CD14-positive monocyte (primary cell): ENCODE results near the gene ZNF728. TPM values are rescaled to one million over a fixed set of nuclear protein-coding genes. Genes with fewer than 3 reads are reported as not detected.
"Not testable (repeated sequence)": the region's sequence is repeated elsewhere in the genome, so short reads cannot be mapped to it uniquely, and the experiment has no call there.

Experiments used
- DNase-seq, 3 donors: peaks; one replicate each; pipeline ENCODE4 v3.0.0-alpha.2; 2011 to 2022
- H2AFZ ChIP-seq: 2 replicates; pipeline ENCODE4 v1.6.0; 2012; ENCODE audit warnings: mild to moderate bottlenecking, low read depth, low read length, inconsistent platforms; ENCODE audit not compliant: insufficient read depth, poor library complexity, severe bottlenecking
- H3K27ac ChIP-seq, 2 donors: 1 replicate in 1 of 2; 2 replicates in 1 of 2; pipeline ENCODE4 v1.5.1; 2012 to 2013; ENCODE audit warnings: low read length in 2 of 2, control low read depth in 1 of 2, inconsistent platforms in 1 of 2, low read depth in 1 of 2, mild to moderate bottlenecking in 1 of 2
- H3K27me3 ChIP-seq, 2 donors: one replicate each; pipeline versions ENCODE4 v1.6.0 to v1.6.1; 2011 to 2013; ENCODE audit warnings: low read length in 2 of 2; ENCODE audit not compliant: control insufficient read depth in 2 of 2, insufficient read depth in 2 of 2
- H3K36me3 ChIP-seq, 2 donors: replicated peaks in 1 of 2; 1 replicate in 1 of 2; 2 replicates in 1 of 2; pipeline versions ENCODE4 v1.5.1 to v1.6.1; 2012 to 2013; ENCODE audit warnings: low read length in 2 of 2, control low read depth in 1 of 2, inconsistent platforms in 1 of 2, mild to moderate bottlenecking in 1 of 2; ENCODE audit not compliant: insufficient read depth in 2 of 2, control insufficient read depth in 1 of 2
- H3K4me1 ChIP-seq, 2 donors: 1 replicate in 1 of 2; 2 replicates in 1 of 2; pipeline versions ENCODE4 v1.5.1 to v1.6.1; 2012 to 2013; ENCODE audit warnings: low read length in 2 of 2, control low read depth in 1 of 2, inconsistent platforms in 1 of 2, mild to moderate bottlenecking in 1 of 2, moderate library complexity in 1 of 2; ENCODE audit not compliant: insufficient read depth in 2 of 2, control insufficient read depth in 1 of 2
- H3K4me2 ChIP-seq: replicated peaks from 2 replicates; pipeline ENCODE3; 2012; ENCODE audit warnings: low read length, moderate library complexity, mild to moderate bottlenecking; ENCODE audit not compliant: poor library complexity, severe bottlenecking; ENCODE audit errors: extremely low read depth
- H3K4me3 ChIP-seq, 3 experiments: fragments of 200-600 bp in 1 of 3; sonication (generic) in 1 of 3; replicated peaks in 1 of 3; 1 replicate in 2 of 3; 2 replicates in 1 of 3; pipeline ENCODE4 v1.5.1; 2011 to 2013; ENCODE audit warnings: low read length in 3 of 3, mild to moderate bottlenecking in 3 of 3, control low read depth in 2 of 3, low read depth in 2 of 3, inconsistent platforms in 1 of 3, moderate library complexity in 1 of 3
- H3K79me2 ChIP-seq: 2 replicates; pipeline ENCODE4 v1.6.0; 2012; ENCODE audit warnings: mild to moderate bottlenecking, control low read depth, inconsistent platforms, low read length, moderate library complexity; ENCODE audit not compliant: insufficient read depth
- H3K9ac ChIP-seq: 2 replicates; pipeline ENCODE4 v1.6.0; 2017; ENCODE audit warnings: low read length, mild to moderate bottlenecking; ENCODE audit not compliant: insufficient read depth, poor library complexity, severe bottlenecking
- H3K9me3 ChIP-seq, 2 donors: replicated peaks in 1 of 2; 1 replicate in 1 of 2; 2 replicates in 1 of 2; pipeline versions ENCODE4 v1.5.1 to v1.6.1; 2012 to 2013; ENCODE audit warnings: low read length in 2 of 2, control low read depth in 1 of 2; ENCODE audit not compliant: control insufficient read depth in 1 of 2, insufficient read depth in 1 of 2
- H4K20me1 ChIP-seq: 2 replicates; pipeline ENCODE4 v1.6.0; 2012; ENCODE audit warnings: mild to moderate bottlenecking, low read length, control low read depth, moderate library complexity; ENCODE audit not compliant: insufficient read depth
- H3K27ac Mint-ChIP-seq, 7 donors: one replicate each; pipeline ENCODE4 v1.8.0; 2020; ENCODE audit warnings: mild to moderate bottlenecking in 7 of 7, mixed read lengths in 7 of 7, moderate library complexity in 6 of 7, inconsistent platforms in 2 of 7
- H3K27me3 Mint-ChIP-seq, 3 donors: one replicate each; pipeline ENCODE4 v1.8.0; 2021 to 2022; ENCODE audit warnings: low read depth in 3 of 3, mild to moderate bottlenecking in 3 of 3, mixed read lengths in 3 of 3, moderate library complexity in 3 of 3, inconsistent platforms in 1 of 3
- H3K36me3 Mint-ChIP-seq, 2 donors: one replicate each; pipeline ENCODE4 v1.8.0; 2020; ENCODE audit warnings: mixed read lengths in 2 of 2, inconsistent platforms in 1 of 2, mild to moderate bottlenecking in 1 of 2
- H3K4me1 Mint-ChIP-seq: one replicate; pipeline ENCODE4 v1.8.0; 2020; ENCODE audit warnings: mild to moderate bottlenecking, mixed read lengths
- H3K4me3 Mint-ChIP-seq, 2 donors: one replicate each; pipeline ENCODE4 v1.8.0; 2020; ENCODE audit warnings: mild to moderate bottlenecking in 2 of 2, mixed read lengths in 2 of 2, moderate library complexity in 1 of 2
- H3K9me3 Mint-ChIP-seq, 7 donors: one replicate each; pipeline ENCODE4 v1.8.0; 2020 to 2022; ENCODE audit warnings: mixed read lengths in 7 of 7, mild to moderate bottlenecking in 6 of 7, moderate library complexity in 6 of 7, inconsistent platforms in 2 of 7
- CTCF ChIP-seq: fragments of 200-600 bp; IDR thresholded peaks from one replicate; pipeline ENCODE4 v1.8.0; 2022; ENCODE audit warnings: antibody characterized with exemption, mild to moderate bottlenecking
- WGBS: methylation state at CpG from one replicate; pipeline ENCODE4 v1.1.5; 2013; ENCODE audit warnings: missing lambda C conversion rate; ENCODE audit not compliant: insufficient coverage; 5-methylcytosine and 5-hydroxymethylcytosine counted together
- intact Hi-C, 2 donors: fragments of 100-400 bp; cut with micrococcal nuclease; formaldehyde crosslinking; loops; one replicate each; pipeline versions ENCODE4 v1.15.0 to v1.15.1; 2023
- polyA plus RNA-seq, 3 donors: library from polyadenylated mRNA; depleted of rRNA in 1 of 3; unstranded in 2 of 3; stranded (reverse) in 1 of 3; fragments of 300-500 nt in 2 of 3; fragments of >200 nt in 1 of 3; fragmentation: Illumina TruSeq in 2 of 3; gene quantifications; 1 replicate in 2 of 3; 2 replicates in 1 of 3; pipeline ENCODE4 v1.2.3, GENCODE V29; 2012 to 2021

Gene ZNF728
- polyA plus RNA-seq, 3 donors = not detected

DNA sequence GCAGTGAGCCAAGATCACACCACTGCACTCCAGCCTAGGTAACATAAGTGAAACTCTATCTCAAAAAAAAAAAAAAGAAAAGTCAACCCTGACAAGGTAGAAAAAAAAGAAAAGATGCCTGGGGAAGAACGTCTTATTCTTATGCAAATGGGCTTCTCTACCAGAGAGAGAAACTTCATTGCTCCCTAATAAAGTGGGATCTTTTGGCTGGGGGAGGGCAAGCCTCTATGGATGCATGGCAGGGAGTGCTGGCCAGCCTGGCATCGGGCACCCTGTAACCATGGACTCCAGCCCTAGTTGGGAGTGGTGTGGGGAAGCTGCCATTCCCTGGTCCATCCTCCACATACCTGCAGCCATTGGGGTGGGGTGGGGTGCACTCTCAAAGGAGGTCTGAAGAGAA is 30.7 kb upstream of the ZNF728 start:
- Mint-ChIP-seq H3K27ac (peak overlapping the region in 1 of 7 donors; percentile 12), H3K27me3 (no peaks in the 10 kb centered on the region), H3K4me1 (no peaks in the 10 kb centered on the region), H3K4me3 (no peak overlapping the region), H3K36me3 (no peaks in the 10 kb centered on the region), H3K9me3 (peaks cover 28 to 67% (median 46%) of the 10 kb centered on the region in 7 donors)
- intact Hi-C loops = no loop called here
- H3K27ac ChIP-seq = no peak overlapping the region
- no peaks in the 10 kb centered on the region for H3K4me1 ChIP-seq
- DNase-seq = no peak
- no peak for TF ChIP-seq CTCF
- H3K9ac ChIP-seq = no peak overlapping the region
- no peaks in the 10 kb centered on the region for H3K79me2 ChIP-seq
- H3K36me3 ChIP-seq = no peaks in the 10 kb centered on the region
- no peak overlapping the region for H3K4me3 ChIP-seq
- no peaks in the 10 kb centered on the region for H3K27me3 ChIP-seq
- H3K9me3 ChIP-seq = peaks cover 41 to 72% of the 10 kb centered on the region in 2 donors
- H4K20me1 ChIP-seq = no peaks in the 10 kb centered on the region
- WGBS = no CpG with 5 or more reads among the region's 2 CpGs
- H2AFZ ChIP-seq = no peak overlapping the region
- no peak overlapping the region for H3K4me2 ChIP-seq

GRCh38 chr19:23015660-23016059 is 12.7 kb upstream of the ZNF728 start:
- no peak overlapping the region for H3K9ac ChIP-seq
- H2AFZ ChIP-seq = no peak overlapping the region
- no peak for DNase-seq
- Mint-ChIP-seq H3K27ac (no peak overlapping the region), H3K27me3 (peaks cover 0 to 2% (median 0%) of the 10 kb centered on the region in 3 donors), H3K4me3 (no peak overlapping the region), H3K9me3 (peaks cover 12 to 69% (median 45%) of the 10 kb centered on the region in 7 donors), H3K36me3 (no peaks in the 10 kb centered on the region), H3K4me1 (no peaks in the 10 kb centered on the region)
- no peaks in the 10 kb centered on the region for H3K79me2 ChIP-seq
- no peaks in the 10 kb centered on the region for H3K4me1 ChIP-seq
- H3K36me3 ChIP-seq = no peaks in the 10 kb centered on the region
- TF ChIP-seq CTCF = no peak
- intact Hi-C loops = no loop called here
- no peak overlapping the region for H3K4me3 ChIP-seq
- H3K9me3 ChIP-seq = peaks cover 60 to 92% of the 10 kb centered on the region in 2 donors
- H3K27ac ChIP-seq = no peak overlapping the region
- no peak overlapping the region for H3K4me2 ChIP-seq
- no peaks in the 10 kb centered on the region for H3K27me3 ChIP-seq
- H4K20me1 ChIP-seq = no peaks in the 10 kb centered on the region

GRCh38 chr19:22994957-22995356 is 8.0 kb downstream of the ZNF728 start:
- H3K4me1 ChIP-seq, H3K4me2 ChIP-seq, H3K27ac ChIP-seq, H3K27me3 Mint-ChIP-seq, H2AFZ ChIP-seq, H3K9ac ChIP-seq, H3K36me3 ChIP-seq, H3K27ac Mint-ChIP-seq, H3K27me3 ChIP-seq, H3K4me3 Mint-ChIP-seq, DNase-seq, H4K20me1 ChIP-seq, intact Hi-C loops, H3K4me3 ChIP-seq, H3K36me3 Mint-ChIP-seq, H3K4me1 Mint-ChIP-seq, H3K79me2 ChIP-seq: not testable (repeated sequence)
- no CpG with 5 or more reads among the region's 1 CpG for WGBS
- H3K9me3 ChIP-seq = peaks cover 34 to 54% of the 10 kb centered on the region in 2 donors
- H3K9me3 Mint-ChIP-seq = peaks cover 10 to 63% (median 42%) of the 10 kb centered on the region in 7 donors
